Fibroblast of mammary gland (primary cell): ENCODE data around the gene TECR.
A peak's percentile ranks its signal among the peaks of the same experiment; 100 is the strongest.

ENCODE experiments used
- DNase-seq: peaks from one replicate; pipeline ENCODE4 v3.0.0-alpha.2; 2010; ENCODE audit warnings: low read depth
- H3K4me3 ChIP-seq: 2 replicates; pipeline ENCODE4 v1.5.1; 2011; ENCODE audit warnings: low read depth, mild to moderate bottlenecking, low read length, moderate library complexity; ENCODE audit not compliant: control insufficient read depth
- TF ChIP-seq, protein P1 (sequence below): conservative IDR thresholded peaks from 2 replicates; pipeline ENCODE4 v1.5.1; 2011; ENCODE audit warnings: low read depth, low read length, inconsistent platforms; ENCODE audit not compliant: control insufficient read depth, insufficient read depth

Gene TECR

DNA sequence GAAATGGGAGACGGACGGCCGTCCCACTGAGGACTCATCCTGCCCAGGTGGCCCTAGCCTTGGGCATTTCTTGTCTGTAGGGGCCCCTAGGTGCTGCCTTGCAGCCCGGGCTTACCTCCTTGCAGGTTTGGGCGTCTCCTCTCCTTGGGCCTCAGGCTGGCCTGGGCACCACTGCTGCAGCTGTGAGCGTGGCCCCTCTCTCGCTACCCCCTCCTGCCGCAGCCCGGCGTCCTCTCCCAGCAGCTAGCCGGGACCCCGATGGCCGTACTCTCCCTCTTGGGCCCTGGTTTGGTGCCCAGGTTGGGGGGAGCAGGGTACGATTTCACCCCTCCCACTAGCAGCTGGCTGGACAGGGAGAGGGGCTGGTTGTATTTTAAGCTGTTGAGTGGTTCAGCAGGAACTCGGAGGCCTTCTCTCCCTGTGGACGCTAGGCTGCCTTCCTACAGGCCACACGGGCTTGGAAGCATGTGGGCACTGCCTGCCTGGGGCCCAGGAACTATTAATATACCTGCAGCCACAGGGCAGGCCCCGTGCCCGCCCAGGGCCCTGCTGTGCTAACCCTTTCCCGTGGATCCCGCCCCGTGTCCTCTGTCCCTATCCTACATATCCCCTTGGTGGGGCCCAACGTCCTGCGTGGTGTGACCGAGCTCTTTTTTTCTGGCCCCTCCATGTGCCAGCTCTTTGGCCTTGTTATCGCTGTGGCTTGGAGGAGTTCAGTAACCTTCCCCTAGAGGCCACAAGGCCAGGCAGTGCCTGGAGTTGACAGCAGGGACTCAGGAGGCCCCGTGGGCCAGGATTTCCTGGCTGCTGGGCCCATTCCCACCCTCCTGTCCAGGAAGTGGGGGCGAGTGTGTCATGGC, 30.8 kb downstream of the TECR start:
- TF ChIP-seq, protein P1, sequence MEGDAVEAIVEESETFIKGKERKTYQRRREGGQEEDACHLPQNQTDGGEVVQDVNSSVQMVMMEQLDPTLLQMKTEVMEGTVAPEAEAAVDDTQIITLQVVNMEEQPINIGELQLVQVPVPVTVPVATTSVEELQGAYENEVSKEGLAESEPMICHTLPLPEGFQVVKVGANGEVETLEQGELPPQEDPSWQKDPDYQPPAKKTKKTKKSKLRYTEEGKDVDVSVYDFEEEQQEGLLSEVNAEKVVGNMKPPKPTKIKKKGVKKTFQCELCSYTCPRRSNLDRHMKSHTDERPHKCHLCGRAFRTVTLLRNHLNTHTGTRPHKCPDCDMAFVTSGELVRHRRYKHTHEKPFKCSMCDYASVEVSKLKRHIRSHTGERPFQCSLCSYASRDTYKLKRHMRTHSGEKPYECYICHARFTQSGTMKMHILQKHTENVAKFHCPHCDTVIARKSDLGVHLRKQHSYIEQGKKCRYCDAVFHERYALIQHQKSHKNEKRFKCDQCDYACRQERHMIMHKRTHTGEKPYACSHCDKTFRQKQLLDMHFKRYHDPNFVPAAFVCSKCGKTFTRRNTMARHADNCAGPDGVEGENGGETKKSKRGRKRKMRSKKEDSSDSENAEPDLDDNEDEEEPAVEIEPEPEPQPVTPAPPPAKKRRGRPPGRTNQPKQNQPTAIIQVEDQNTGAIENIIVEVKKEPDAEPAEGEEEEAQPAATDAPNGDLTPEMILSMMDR = no peak
- no peak overlapping the region for H3K4me3 ChIP-seq
- DNase-seq = no peak

DNA sequence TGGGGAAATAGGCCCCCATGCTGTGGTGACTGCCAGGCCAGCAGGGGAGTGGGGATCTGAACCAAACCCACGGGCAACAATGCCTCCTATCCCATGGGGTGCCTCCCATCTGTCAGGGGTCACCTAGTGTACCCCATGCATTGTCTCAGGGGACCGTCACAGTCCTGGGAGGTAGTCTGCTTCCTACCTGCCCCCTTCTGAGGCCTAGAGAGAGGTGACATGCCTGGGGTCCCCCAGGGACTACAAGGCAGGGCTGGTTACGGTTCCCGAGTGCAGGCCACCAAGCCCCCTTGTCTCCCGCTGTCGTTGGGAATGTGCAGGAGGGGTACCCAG, 31.3 kb downstream of the TECR start:
- TF ChIP-seq, protein P1 = no peak
- H3K4me3 ChIP-seq = no peak overlapping the region
- no peak for DNase-seq

- no peak overlapping the region for H3K4me3 ChIP-seq
- TF ChIP-seq, protein P1 = no peak
- DNase-seq = no peak
Observed at GRCh38 chr19:14561249-14561648, 31.9 kb downstream of the TECR start.

- no peak overlapping the region for H3K4me3 ChIP-seq
- TF ChIP-seq, protein P1 = no peak
- DNase-seq = peak; percentile 34
Observed at GRCh38 chr19:14561847-14562351, 32.5 kb downstream of the TECR start.

- no peak for DNase-seq
- TF ChIP-seq, protein P1 = no peak
- H3K4me3 ChIP-seq = no peak overlapping the region
Observed at GRCh38 chr19:14562660-14563589, 33.5 kb downstream of the TECR start.

DNA sequence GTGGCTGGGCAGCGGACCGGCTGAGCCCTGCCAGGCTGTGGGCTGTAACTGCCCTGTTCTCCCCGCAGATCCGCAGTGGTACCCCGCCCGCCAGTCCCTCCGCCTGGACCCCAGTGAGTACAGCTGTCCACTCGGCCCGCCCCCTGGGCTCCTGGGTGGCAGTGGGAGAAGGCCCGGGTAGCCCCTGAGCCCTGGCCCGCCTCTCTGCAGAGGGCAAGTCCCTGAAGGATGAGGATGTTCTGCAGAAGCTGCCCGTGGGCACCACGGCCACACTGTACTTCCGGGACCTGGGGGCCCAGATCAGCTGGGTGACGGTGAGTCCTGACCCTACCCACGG, 34.2 kb downstream of the TECR start:
- H3K4me3 ChIP-seq = no peak overlapping the region
- DNase-seq = no peak
- TF ChIP-seq, protein P1 = no peak
